GM10847 (cell line): ENCODE results near the gene VARS2.
A peak's percentile ranks its signal among the peaks of the same experiment; 100 is the strongest.

Experiments used
- POLR2A ChIP-seq: IDR thresholded peaks from 2 replicates; pipeline ENCODE4 v1.6.1; 2011; ENCODE audit not compliant: insufficient read length; ENCODE audit errors: extremely low read depth

The VARS2 gene

GRCh38 chr6:30914076-30914853 lies at the start of gene VARS2:
Gene VARS2, plus strand, starts transcription at chr6:30914238. Its CDS starts 599 bp downstream, at chr6:30914837.
- TF ChIP-seq POLR2A, result peak; percentile 72

GRCh38 chr6:30864325-30864724 lies 49.7 kb upstream of the VARS2 start:
- no peak for TF ChIP-seq POLR2A

DNA sequence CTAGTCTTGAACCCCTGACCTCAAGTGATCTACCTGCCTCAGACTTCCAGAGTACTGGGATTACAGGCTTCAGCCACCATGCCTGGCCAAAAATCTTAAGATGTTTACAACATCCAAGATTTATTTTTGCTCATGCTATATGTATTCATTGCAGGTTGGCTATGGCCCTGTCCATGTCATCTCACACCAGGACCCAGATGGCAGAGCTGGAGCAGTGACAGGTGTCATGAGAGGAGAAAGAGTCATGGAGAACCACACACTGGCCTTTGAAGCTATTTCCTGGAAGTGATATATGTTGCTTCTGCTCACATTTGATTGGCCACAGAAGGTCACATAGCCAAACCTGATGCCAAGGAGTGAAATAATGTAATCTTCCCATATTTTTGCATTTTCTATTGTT lies 43.5 kb upstream of the VARS2 start:
- no peak for TF ChIP-seq POLR2A

DNA sequence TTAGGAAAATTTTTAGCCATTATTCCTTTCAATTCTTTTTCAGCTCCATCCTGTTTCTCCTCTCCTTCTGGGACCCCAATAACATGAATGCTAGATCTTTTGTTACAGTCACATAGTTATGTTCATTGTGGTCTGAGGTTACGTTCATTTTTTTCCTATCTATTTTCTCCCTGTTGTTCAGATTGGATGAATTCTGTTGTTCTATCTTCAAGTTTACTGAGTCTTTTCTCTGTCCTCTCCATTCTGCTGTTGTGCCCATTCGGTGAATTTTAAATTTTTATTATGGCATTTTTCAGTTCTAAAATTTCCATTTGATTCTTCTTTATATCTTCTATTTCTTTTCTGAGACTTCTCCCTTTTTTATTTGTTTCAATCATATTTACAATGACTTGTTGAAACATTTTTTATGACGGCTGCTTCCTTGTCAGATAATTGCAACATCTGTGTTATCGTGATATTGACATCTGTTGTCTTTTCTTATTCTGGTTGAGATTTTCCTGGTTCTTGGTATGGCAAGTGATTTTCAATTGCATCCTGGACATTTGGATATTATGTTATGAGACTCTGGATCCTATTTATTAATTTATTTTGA lies 42.4 kb upstream of the VARS2 start:
- no peak for TF ChIP-seq POLR2A

GRCh38 chr6:30873137-30873640 lies 40.8 kb upstream of the VARS2 start:
- TF ChIP-seq POLR2A, result no peak

GRCh38 chr6:30875244-30876038 lies 38.6 kb upstream of the VARS2 start:
- TF ChIP-seq POLR2A, result no peak

GRCh38 chr6:30876039-30876730 lies 37.9 kb upstream of the VARS2 start:
- no peak for TF ChIP-seq POLR2A

DNA sequence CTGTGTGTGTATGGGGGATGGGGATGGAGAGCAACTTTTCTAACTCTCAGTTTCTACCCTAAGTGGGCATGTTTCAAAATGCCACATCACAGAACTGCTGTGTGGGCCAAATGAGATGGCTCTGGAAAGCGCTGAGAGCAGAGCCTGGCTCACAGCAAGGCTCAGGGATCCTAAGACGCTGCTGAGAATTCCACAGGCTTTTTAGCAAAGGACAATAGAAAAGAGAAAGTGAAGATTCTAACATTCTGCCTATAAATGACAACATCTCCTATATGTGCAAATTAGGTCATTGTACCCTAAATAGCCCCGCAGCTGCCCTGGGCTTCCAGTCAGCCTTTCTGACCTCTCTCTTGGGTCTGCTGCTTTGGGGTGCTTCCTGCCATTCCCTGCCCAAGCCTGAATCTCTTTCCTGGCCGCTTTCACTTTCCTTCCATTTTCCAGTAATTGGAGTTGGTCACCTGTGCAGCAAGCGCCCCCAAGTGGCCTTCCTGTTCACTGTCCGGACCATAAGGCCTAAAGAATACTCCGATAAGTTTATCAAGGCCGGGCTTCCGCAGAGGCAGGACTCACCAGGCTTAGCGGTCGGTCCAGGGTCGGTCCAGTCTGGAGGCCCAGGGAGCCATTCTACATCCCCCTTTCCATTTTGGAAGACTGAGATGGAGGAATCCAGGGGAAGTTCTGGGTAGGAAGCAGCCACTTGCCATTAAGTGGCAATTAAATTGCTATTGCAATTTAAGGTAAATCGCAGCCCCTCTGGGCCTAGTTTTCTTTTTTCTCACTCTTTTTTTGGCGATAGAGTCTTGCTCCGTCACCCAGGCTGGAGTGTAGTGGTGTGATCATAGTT lies 36.4 kb upstream of the VARS2 start:
- no peak for TF ChIP-seq POLR2A

- TF ChIP-seq POLR2A, result no peak
These were observed 34.2 kb upstream of the VARS2 start for GRCh38 chr6:30879684-30880427.

- TF ChIP-seq POLR2A, result no peak
These were observed 33.3 kb upstream of the VARS2 start for GRCh38 chr6:30880698-30881252.

DNA sequence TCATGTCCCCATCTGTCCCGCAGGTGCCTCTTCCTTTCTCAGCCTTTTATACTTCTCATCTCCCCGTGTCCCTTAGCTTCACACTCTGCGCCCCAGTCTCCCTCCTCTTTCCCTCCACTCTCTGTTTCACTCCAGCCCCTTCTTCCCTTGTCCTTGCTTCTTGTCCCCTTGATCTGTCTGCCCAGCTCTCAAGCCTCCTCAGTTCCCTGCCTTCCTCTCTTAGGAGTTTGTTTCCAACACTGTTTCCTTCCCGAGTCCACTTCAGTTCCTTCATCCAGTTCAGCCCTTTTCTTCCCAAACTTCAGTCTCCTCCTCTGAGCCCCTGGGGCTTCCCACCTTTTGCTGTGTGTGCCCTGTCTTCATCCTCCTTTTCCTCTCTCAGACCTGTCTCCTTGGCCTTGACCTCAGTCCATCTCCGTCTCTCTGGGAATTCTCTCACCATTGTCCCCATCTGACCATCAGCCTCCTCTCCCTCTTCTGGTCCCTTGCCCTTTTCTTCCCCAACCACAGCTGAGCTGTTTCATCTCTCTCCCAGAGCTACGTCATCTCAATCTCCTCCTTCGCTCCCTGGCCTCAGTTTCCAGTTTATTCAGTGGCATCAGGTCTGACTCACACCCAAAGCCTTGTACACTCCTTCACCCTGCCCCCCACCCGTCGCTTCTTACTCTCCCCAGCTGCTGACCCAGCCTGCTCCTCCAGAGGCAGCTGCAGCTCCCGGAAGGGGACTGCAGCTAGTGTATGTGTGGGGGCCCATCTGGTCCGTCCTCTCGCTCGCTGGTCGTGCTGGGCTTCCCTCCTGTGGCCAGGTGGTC lies 32.4 kb upstream of the VARS2 start:
- no peak for TF ChIP-seq POLR2A

GRCh38 chr6:30882204-30882758 lies 31.8 kb upstream of the VARS2 start:
- no peak for TF ChIP-seq POLR2A
